Measurements from ENCODE around the gene ALX4.

ALX4 gene

DNA sequence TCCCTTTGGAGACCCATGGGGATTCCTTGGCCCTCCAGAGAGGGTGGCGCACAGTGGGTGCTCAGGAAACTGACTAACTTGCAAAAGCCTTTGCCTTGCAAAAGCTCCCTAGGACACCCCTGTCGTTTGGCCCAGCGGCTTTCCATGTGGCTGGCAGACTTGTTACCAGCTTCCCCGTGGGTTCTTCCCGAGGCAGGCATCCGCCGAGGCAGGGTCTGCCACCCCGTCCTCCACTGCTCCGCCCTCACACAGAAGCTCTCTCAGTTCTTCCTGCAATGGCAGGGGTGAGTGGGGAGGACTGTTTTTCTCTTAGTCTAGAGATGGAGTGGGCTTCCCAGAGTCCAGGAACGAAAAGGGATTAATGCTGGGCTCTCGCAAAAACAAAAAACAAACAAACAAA lies 23.0 kb downstream of the ALX4 start:
- no peaks in the 10 kb centered on the region for H3K36me3 ChIP-seq (ENCODE audit: insufficient read depth)
- TF ChIP-seq, protein P1, sequence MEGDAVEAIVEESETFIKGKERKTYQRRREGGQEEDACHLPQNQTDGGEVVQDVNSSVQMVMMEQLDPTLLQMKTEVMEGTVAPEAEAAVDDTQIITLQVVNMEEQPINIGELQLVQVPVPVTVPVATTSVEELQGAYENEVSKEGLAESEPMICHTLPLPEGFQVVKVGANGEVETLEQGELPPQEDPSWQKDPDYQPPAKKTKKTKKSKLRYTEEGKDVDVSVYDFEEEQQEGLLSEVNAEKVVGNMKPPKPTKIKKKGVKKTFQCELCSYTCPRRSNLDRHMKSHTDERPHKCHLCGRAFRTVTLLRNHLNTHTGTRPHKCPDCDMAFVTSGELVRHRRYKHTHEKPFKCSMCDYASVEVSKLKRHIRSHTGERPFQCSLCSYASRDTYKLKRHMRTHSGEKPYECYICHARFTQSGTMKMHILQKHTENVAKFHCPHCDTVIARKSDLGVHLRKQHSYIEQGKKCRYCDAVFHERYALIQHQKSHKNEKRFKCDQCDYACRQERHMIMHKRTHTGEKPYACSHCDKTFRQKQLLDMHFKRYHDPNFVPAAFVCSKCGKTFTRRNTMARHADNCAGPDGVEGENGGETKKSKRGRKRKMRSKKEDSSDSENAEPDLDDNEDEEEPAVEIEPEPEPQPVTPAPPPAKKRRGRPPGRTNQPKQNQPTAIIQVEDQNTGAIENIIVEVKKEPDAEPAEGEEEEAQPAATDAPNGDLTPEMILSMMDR (conservative IDR thresholded peaks at IDR 0.05; ENCODE audit: low read depth, low read length): no peak
- H3K4me1 ChIP-seq (ENCODE audit: low read depth, poor library complexity, severe bottlenecking): peaks cover 8% of the 10 kb centered on the region
- H3K4me3 ChIP-seq (IDR thresholded peaks at IDR 0.05; ENCODE audit: insufficient read depth, low read depth, low read length): no peak overlapping the region
- no peaks in the 10 kb centered on the region for H4K20me1 ChIP-seq (ENCODE audit: insufficient read depth)
- H3K9ac ChIP-seq: no peak overlapping the region
- H3K27me3 ChIP-seq (ENCODE audit: insufficient read depth, low read depth): no peaks in the 10 kb centered on the region
- no peaks in the 10 kb centered on the region for H3K79me2 ChIP-seq (ENCODE audit: insufficient read depth, low read depth)
- no peak overlapping the region for H3K4me2 ChIP-seq
- H3K27ac ChIP-seq: no peak overlapping the region
- no peak overlapping the region for H2AFZ ChIP-seq (ENCODE audit: low read depth)

DNA sequence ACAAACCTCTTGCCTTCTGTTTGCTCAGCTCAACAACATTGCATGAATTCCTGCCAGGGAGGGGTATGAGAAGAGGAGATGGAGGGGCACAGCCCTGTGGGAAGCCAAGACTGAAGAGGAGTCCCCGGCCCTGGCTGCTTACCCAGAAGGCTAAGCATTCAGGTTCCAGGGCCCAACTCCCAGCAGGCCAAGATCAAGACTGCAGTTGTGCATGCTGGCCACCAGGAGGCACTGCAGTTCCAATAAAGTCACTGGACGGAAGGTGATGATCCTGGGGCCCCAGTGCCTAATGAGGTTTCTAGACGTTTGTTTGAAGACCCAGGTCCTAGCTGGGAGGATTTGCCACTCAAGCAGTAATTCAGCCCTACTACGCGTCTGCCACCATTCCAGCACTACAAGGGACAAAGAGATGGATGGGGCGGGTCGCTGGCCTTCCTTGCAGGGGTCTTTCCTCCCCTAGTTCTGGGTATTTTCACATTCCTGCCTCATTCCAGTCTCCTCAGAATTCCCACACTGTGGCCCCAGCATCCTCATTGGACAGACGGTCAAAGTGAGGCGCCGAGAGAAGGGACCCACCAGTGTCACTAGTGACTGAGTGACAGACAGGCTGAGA lies 23.6 kb downstream of the ALX4 start:
- Histone ChIP-seq H3K27ac (no peak overlapping the region), H3K4me2 (no peak overlapping the region), H3K79me2 (ENCODE audit: insufficient read depth, low read depth) (no peaks in the 10 kb centered on the region), H3K36me3 (ENCODE audit: insufficient read depth) (no peaks in the 10 kb centered on the region), H3K4me3 (IDR thresholded peaks at IDR 0.05; ENCODE audit: insufficient read depth, low read depth, low read length) (no peak overlapping the region), H3K9ac (no peak overlapping the region), H3K27me3 (ENCODE audit: insufficient read depth, low read depth) (no peaks in the 10 kb centered on the region), H4K20me1 (ENCODE audit: insufficient read depth) (no peaks in the 10 kb centered on the region), H3K4me1 (ENCODE audit: low read depth, poor library complexity, severe bottlenecking) (peaks cover 8% of the 10 kb centered on the region), H2AFZ (ENCODE audit: low read depth) (peak overlapping the region; percentile 55)
- TF ChIP-seq, protein P1 (conservative IDR thresholded peaks at IDR 0.05; ENCODE audit: low read depth, low read length): peak; percentile 93

DNA sequence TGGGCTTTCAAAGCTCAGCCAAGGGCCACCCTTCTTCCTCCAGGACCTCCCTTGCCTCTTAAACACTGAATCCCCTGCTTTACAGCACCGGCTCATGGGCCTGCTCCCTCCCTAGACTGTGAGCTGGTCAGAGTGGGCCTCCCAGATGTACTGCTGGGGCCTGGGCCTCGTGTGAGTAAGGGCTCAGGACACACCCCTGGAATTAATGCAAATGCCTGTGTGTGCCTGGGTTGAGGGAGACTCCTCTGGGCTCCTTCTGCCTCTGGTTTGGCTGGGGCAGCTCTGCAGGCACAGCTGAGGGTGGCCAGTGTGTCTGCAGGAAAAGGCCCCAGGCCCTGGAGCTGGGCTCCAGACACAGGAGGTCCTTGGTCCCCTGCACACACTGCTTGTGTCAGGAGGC lies 24.2 kb downstream of the ALX4 start:
- Histone ChIP-seq H3K9ac (no peak overlapping the region), H4K20me1 (ENCODE audit: insufficient read depth) (no peaks in the 10 kb centered on the region), H3K27me3 (ENCODE audit: insufficient read depth, low read depth) (no peaks in the 10 kb centered on the region), H3K4me2 (no peak overlapping the region), H3K27ac (no peak overlapping the region), H3K79me2 (ENCODE audit: insufficient read depth, low read depth) (no peaks in the 10 kb centered on the region), H3K4me3 (IDR thresholded peaks at IDR 0.05; ENCODE audit: insufficient read depth, low read depth, low read length) (no peak overlapping the region), H3K36me3 (ENCODE audit: insufficient read depth) (no peaks in the 10 kb centered on the region), H3K4me1 (ENCODE audit: low read depth, poor library complexity, severe bottlenecking) (peaks cover 8% of the 10 kb centered on the region), H2AFZ (ENCODE audit: low read depth) (peak overlapping the region; percentile 55)
- TF ChIP-seq, protein P1 (conservative IDR thresholded peaks at IDR 0.05; ENCODE audit: low read depth, low read length): no peak

DNA sequence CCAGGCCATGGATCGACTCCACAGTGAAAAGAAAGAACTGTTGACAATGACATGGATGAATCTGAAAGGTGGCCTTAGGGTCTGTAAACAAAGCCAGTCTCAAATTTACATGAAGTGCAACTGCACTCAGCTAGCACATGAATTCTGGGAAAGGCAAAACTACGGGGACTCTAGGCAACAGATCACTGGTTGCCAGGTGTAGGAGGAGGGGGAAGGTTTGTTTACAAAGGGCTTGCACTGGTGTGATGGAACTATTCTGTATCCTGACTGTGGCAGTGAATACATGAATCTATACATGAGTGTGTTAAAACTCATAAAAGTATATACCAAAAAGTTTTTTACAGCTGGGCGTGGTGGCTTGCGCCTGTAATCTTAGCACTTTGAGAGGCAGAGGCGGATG lies 27.3 kb downstream of the ALX4 start:
- Histone ChIP-seq H4K20me1 (ENCODE audit: insufficient read depth) (no peaks in the 10 kb centered on the region), H3K27me3 (ENCODE audit: insufficient read depth, low read depth) (no peaks in the 10 kb centered on the region), H3K9ac (no peak overlapping the region), H3K4me1 (ENCODE audit: low read depth, poor library complexity, severe bottlenecking) (peaks cover 8% of the 10 kb centered on the region), H3K79me2 (ENCODE audit: insufficient read depth, low read depth) (no peaks in the 10 kb centered on the region), H3K27ac (no peak overlapping the region), H2AFZ (ENCODE audit: low read depth) (no peak overlapping the region), H3K36me3 (ENCODE audit: insufficient read depth) (no peaks in the 10 kb centered on the region), H3K4me3 (IDR thresholded peaks at IDR 0.05; ENCODE audit: insufficient read depth, low read depth, low read length) (no peak overlapping the region), H3K4me2 (no peak overlapping the region)
- TF ChIP-seq, protein P1 (conservative IDR thresholded peaks at IDR 0.05; ENCODE audit: low read depth, low read length): no peak
